Smooth muscle cell (in vitro differentiated cells): ENCODE measurements around the gene TRPC1. TPM values are rescaled to one million over a fixed set of nuclear protein-coding genes. Genes with fewer than 3 reads are reported as not detected.

ENCODE experiments used
- DNase-seq: peaks from one replicate; lab custom pipeline; 2025; ENCODE audit not compliant: unreplicated experiment; lab: John Stamatoyannopoulos, UW
- H2AFZ ChIP-seq: fragments of 200-600 bp; sonication (generic); 2 replicates; pipeline ENCODE4 v1.6.0; 2016; ENCODE audit warnings: antibody characterized with exemption, low read depth, mild to moderate bottlenecking
- H3F3A ChIP-seq: fragments of 200-600 bp; sonication (generic); 2 replicates; pipeline ENCODE4 v1.6.0; 2017; ENCODE audit warnings: antibody characterized with exemption, low read depth
- H3K27ac ChIP-seq: fragments of 200-600 bp; sonication (generic); 2 replicates; pipeline ENCODE4 v1.5.1; 2016; ENCODE audit warnings: low read depth, mild to moderate bottlenecking
- H3K27me3 ChIP-seq: fragments of 200-600 bp; sonication (generic); 2 replicates; pipeline ENCODE4 v1.6.1; 2016; ENCODE audit warnings: low read depth, mild to moderate bottlenecking
- H3K36me3 ChIP-seq: fragments of 200-600 bp; sonication (generic); 2 replicates; pipeline ENCODE4 v1.5.1; 2016; ENCODE audit warnings: low read depth
- H3K4me1 ChIP-seq: fragments of 200-600 bp; sonication (generic); 2 replicates; pipeline ENCODE4 v1.5.1; 2016; ENCODE audit warnings: low read depth
- H3K4me2 ChIP-seq: fragments of 200-600 bp; sonication (generic); 2 replicates; pipeline ENCODE4 v1.6.0; 2016; ENCODE audit warnings: mild to moderate bottlenecking
- H3K4me3 ChIP-seq: fragments of 200-600 bp; sonication (generic); 2 replicates; pipeline ENCODE4 v1.5.1; 2016; ENCODE audit warnings: mild to moderate bottlenecking
- H3K79me2 ChIP-seq: fragments of 200-600 bp; sonication (generic); 2 replicates; pipeline ENCODE4 v1.6.0; 2016; ENCODE audit warnings: low read depth, mild to moderate bottlenecking
- H3K9ac ChIP-seq: fragments of 200-600 bp; sonication (generic); 2 replicates; pipeline ENCODE4 v1.6.0; 2016; ENCODE audit warnings: low read depth
- H3K9me3 ChIP-seq: fragments of 200-600 bp; sonication (generic); replicated peaks from 2 replicates; pipeline ENCODE4 v1.5.1; 2016; ENCODE audit warnings: low read depth
- H4K20me1 ChIP-seq: fragments of 200-600 bp; sonication (generic); 2 replicates; pipeline ENCODE4 v1.6.0; 2016; ENCODE audit warnings: low read depth
- CTCF ChIP-seq: fragments of 200-600 bp; sonication (generic); IDR thresholded peaks from 2 replicates; pipeline ENCODE4 v1.5.1; 2017; ENCODE audit warnings: borderline replicate concordance, mild to moderate bottlenecking, antibody characterized with exemption; ENCODE audit not compliant: insufficient read depth, poor library complexity, severe bottlenecking
- WGBS: methylation state at CpG from one replicate; pipeline ENCODE4 v1.1.7; 2016; ENCODE audit warnings: low lambda C conversion rate; 5-methylcytosine and 5-hydroxymethylcytosine counted together
- polyA plus RNA-seq: library from polyadenylated mRNA; unstranded; fragments of >200 nt; fragmentation: Nextera tagmentation; extraction: Ambion mirVana; gene quantifications from 2 replicates; pipeline ENCODE4 v1.2.1, GENCODE V29; 2016
- total RNA-seq: library from RNA; depleted of rRNA; stranded (reverse); fragments of >200 nt; gene quantifications from 2 replicates; pipeline ENCODE4 v1.2.3, GENCODE V29; 2014

TRPC1 gene
- total and polyA plus RNA-seq, 2 experiments from 2014 or later, result 6.2 to 36.5 TPM

DNA sequence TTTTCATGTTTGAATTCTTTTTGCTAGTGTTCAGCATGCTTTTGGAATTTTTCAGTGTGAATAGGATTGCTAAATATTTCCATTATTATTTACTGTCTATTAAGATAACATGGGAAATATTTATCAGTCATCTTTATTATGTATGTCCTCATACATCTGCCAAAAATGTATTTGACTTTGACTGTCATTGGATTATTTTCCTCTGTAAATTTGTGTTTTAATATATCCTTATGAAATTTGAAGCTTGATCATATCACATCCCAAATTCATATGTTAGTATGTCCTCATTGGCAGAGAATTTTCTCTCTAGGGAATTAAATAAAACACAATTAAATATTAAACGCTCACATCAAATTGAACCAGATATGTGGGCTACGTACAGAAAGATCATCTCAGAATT lies 32.3 kb upstream of the TRPC1 start:
- H3K4me2 ChIP-seq, result no peak overlapping the region
- H3K27ac ChIP-seq, result no peak overlapping the region
- DNase-seq, result no peak
- TF ChIP-seq CTCF, result no peak
- no peaks in the 10 kb centered on the region for H4K20me1 ChIP-seq
- no peaks in the 10 kb centered on the region for H3K9me3 ChIP-seq
- H3K4me3 ChIP-seq, result no peak overlapping the region
- no peaks in the 10 kb centered on the region for H3K36me3 ChIP-seq
- no peaks in the 10 kb centered on the region for H3K27me3 ChIP-seq
- no peaks in the 10 kb centered on the region for H3K4me1 ChIP-seq
- no peak overlapping the region for H2AFZ ChIP-seq
- WGBS, result 92% methylated on average over 2 of the region's 2 CpGs
- H3F3A ChIP-seq, result no peaks in the 10 kb centered on the region
- H3K79me2 ChIP-seq, result no peaks in the 10 kb centered on the region
- no peak overlapping the region for H3K9ac ChIP-seq

GRCh38 chr3:142693136-142693853 lies 30.5 kb upstream of the TRPC1 start:
- TF ChIP-seq CTCF, result no peak
- no peaks in the 10 kb centered on the region for H3F3A ChIP-seq
- H3K4me1 ChIP-seq, result no peaks in the 10 kb centered on the region
- H3K9me3 ChIP-seq, result no peaks in the 10 kb centered on the region
- DNase-seq, result no peak
- H4K20me1 ChIP-seq, result no peaks in the 10 kb centered on the region
- no peak overlapping the region for H3K4me3 ChIP-seq
- no peak overlapping the region for H2AFZ ChIP-seq
- H3K27me3 ChIP-seq, result no peaks in the 10 kb centered on the region
- no peaks in the 10 kb centered on the region for H3K36me3 ChIP-seq
- no peak overlapping the region for H3K9ac ChIP-seq
- 85% methylated on average over 7 of the region's 7 CpGs for WGBS
- no peak overlapping the region for H3K27ac ChIP-seq
- H3K79me2 ChIP-seq, result no peaks in the 10 kb centered on the region
- no peak overlapping the region for H3K4me2 ChIP-seq

DNA sequence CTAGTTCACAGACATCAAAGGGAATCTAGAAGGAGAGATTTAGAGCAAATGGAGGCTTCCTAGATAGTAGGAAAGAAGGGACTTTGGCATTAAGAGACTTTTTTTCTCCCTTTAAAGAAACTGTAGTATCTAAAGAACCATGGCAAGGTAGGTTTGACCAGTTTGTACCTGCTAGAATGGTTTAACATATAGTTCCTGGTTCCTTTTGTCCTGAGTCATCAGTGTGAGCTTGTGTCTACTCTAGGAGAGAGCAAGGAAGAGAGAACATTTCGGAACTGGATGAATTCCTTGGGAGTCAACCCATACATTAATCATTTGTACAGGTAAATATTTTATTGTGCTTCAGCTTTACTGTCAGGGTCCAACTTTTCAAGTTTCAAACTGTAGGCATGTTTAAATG lies 29.6 kb upstream of the TRPC1 start:
- H3K9ac ChIP-seq, result no peak overlapping the region
- H3K4me1 ChIP-seq, result no peaks in the 10 kb centered on the region
- no peaks in the 10 kb centered on the region for H3K79me2 ChIP-seq
- H3K4me3 ChIP-seq, result no peak overlapping the region
- no peak overlapping the region for H3K27ac ChIP-seq
- H2AFZ ChIP-seq, result no peak overlapping the region
- no peaks in the 10 kb centered on the region for H3K36me3 ChIP-seq
- no peak overlapping the region for H3K4me2 ChIP-seq
- no peaks in the 10 kb centered on the region for H3K9me3 ChIP-seq
- no peaks in the 10 kb centered on the region for H3K27me3 ChIP-seq
- H4K20me1 ChIP-seq, result no peaks in the 10 kb centered on the region
- no peak for TF ChIP-seq CTCF
- WGBS, result 92% methylated on average over 1 of the region's 1 CpG
- no peaks in the 10 kb centered on the region for H3F3A ChIP-seq
- no peak for DNase-seq

DNA sequence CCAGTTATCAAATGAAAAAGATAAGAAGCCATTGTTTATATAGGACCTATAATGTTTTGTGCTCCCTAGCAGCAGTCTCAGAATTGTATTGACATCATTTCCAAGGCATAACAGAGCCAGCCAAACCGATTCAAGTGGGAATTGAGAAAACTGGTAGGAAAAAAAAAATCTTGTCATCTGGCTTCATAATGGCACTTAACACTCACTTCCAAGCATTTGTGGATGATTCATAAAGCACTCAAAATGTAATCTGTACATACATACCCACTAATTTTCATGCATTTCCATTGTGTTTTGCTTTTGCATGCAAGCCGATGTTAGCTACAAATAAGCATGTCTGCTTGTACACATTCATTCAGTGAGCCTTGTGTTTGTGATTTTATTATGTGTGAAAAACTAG lies 18.6 kb upstream of the TRPC1 start:
- H3F3A ChIP-seq, result no peaks in the 10 kb centered on the region
- no peaks in the 10 kb centered on the region for H3K36me3 ChIP-seq
- no peaks in the 10 kb centered on the region for H3K27me3 ChIP-seq
- H3K4me3 ChIP-seq, result no peak overlapping the region
- no peaks in the 10 kb centered on the region for H4K20me1 ChIP-seq
- H3K4me2 ChIP-seq, result no peak overlapping the region
- no peaks in the 10 kb centered on the region for H3K4me1 ChIP-seq
- H2AFZ ChIP-seq, result no peak overlapping the region
- no peak overlapping the region for H3K27ac ChIP-seq
- H3K9me3 ChIP-seq, result no peaks in the 10 kb centered on the region
- H3K9ac ChIP-seq, result no peak overlapping the region
- DNase-seq, result no peak
- 70% methylated on average over 2 of the region's 2 CpGs for WGBS
- H3K79me2 ChIP-seq, result no peaks in the 10 kb centered on the region
- no peak for TF ChIP-seq CTCF
